Left hindlimb (tissue), 1 donor: ENCODE data around the gene TMEM271.

Experiments
- DNase-seq: peaks from one replicate; pipeline ENCODE4 v3.0.0-alpha.2; 2018

TMEM271 gene

GRCh38 chr4:532588-533317 is 43.3 kb downstream of the TMEM271 start:
- DNase-seq = no peak

GRCh38 chr4:531721-532565 is 44.2 kb downstream of the TMEM271 start:
- no peak for DNase-seq

- no peak for DNase-seq
These were observed 45.0 kb downstream of the TMEM271 start for GRCh38 chr4:531076-531475.

GRCh38 chr4:530017-530781 is 45.9 kb downstream of the TMEM271 start:
- no peak for DNase-seq

GRCh38 chr4:529563-529962 is 46.5 kb downstream of the TMEM271 start:
- no peak for DNase-seq

- DNase-seq = no peak
These were observed 47.3 kb downstream of the TMEM271 start for GRCh38 chr4:528835-529234.

- no peak for DNase-seq
These were observed 47.8 kb downstream of the TMEM271 start for GRCh38 chr4:528296-528695.

GRCh38 chr4:526971-527460 is 49.1 kb downstream of the TMEM271 start:
- DNase-seq = no peak

- DNase-seq = no peak
These were observed 49.7 kb downstream of the TMEM271 start for GRCh38 chr4:526189-526909.

- DNase-seq = no peak
These were observed 50.4 kb downstream of the TMEM271 start for GRCh38 chr4:525660-526059.

GRCh38 chr4:524196-524595 is 51.9 kb downstream of the TMEM271 start:
- no peak for DNase-seq
